ENCODE measurements around the gene DMGDH.

GRCh38 chr5:79086116-79086515 lies 16.6 kb upstream of the DMGDH start:
- TF ChIP-seq CTCF (conservative IDR thresholded peaks at IDR 0.05) (no peak), ZFX (IDR thresholded peaks at IDR 0.05) (no peak)

Data from C4-2B (cell line).